Epithelial cell of alveolus of lung (primary cell): ENCODE results near the gene NOL12. TPM values are rescaled to one million over a fixed set of nuclear protein-coding genes. Genes with fewer than 3 reads are reported as not detected.

Source experiments
- total RNA-seq: library from RNA; depleted of rRNA; stranded (reverse); fragments of >200 nt; gene quantifications from 2 replicates; pipeline ENCODE4 v1.2.1, GENCODE V29; 2015

NOL12 gene
- 15.0 and 23.2 TPM in 2 replicates for total RNA-seq

GRCh38 chr22:37686002-37686982 is at the start of gene NOL12:
Gene NOL12, plus strand, starts transcription at chr22:37686343. Its CDS starts 50 bp downstream, at chr22:37686393.

GRCh38 chr22:37639070-37639760 is 46.9 kb upstream of the NOL12 start, which contains the start of gene SH3BP1:
Gene SH3BP1, plus strand, starts transcription at chr22:37639669. Its CDS starts 119 bp downstream, at chr22:37639788.

GRCh38 chr22:37658133-37659065 is 27.7 kb upstream of the NOL12 start, which contains the start of gene PDXP:
Gene PDXP, plus strand, starts transcription at chr22:37658723. Its CDS starts 60 bp downstream, at chr22:37658783.

GRCh38 chr22:37674951-37675929 is 10.9 kb upstream of the NOL12 start, which contains the start of gene LGALS1:
Gene LGALS1, plus strand, starts transcription at chr22:37675636. Its CDS starts 67 bp downstream, at chr22:37675703.

GRCh38 chr22:37696657-37697537 is 10.8 kb downstream of the NOL12 start, which contains the start of gene TRIOBP:
Gene TRIOBP, plus strand, starts transcription at chr22:37697048. Its CDS starts 4,318 bp downstream, at chr22:37701366.

Other genes starting within 250 kb of the NOL12 start
- 1.9 TPM in 1 of 2 replicates, not detected in the other for gene MFNG, start 200.0 kb upstream of the NOL12 start, total RNA-seq
- 3.4 and 15.0 TPM in 2 replicates for gene CARD10, start 166.9 kb upstream of the NOL12 start, total RNA-seq
- gene CDC42EP1, start 125.9 kb upstream of the NOL12 start, total RNA-seq, result 58.1 and 61.1 TPM in 2 replicates
- gene LGALS2, start 106.3 kb upstream of the NOL12 start, total RNA-seq, result not detected in 2 replicates
- 29.4 and 35.7 TPM in 2 replicates for gene GGA1, start 77.5 kb upstream of the NOL12 start, total RNA-seq
- gene SH3BP1, start 46.7 kb upstream of the NOL12 start, total RNA-seq, result 21.2 and 25.3 TPM in 2 replicates
- 18.6 and 24.4 TPM in 2 replicates for gene PDXP, start 27.6 kb upstream of the NOL12 start, total RNA-seq
- gene LGALS1, start 10.7 kb upstream of the NOL12 start, total RNA-seq, result 5,976 and 9,609 TPM in 2 replicates
- 56.2 and 98.1 TPM in 2 replicates for gene TRIOBP, start 10.7 kb downstream of the NOL12 start, total RNA-seq
- 20.2 and 35.9 TPM in 2 replicates for gene GCAT, start 121.6 kb downstream of the NOL12 start, total RNA-seq
- gene GALR3, start 137.0 kb downstream of the NOL12 start, total RNA-seq, result not detected in 2 replicates
- gene ANKRD54, start 158.0 kb downstream of the NOL12 start, total RNA-seq, result 30.6 and 47.8 TPM in 2 replicates
- 467 and 631 TPM in 2 replicates for gene EIF3L, start 163.1 kb downstream of the NOL12 start, total RNA-seq
- 10.7 and 21.2 TPM in 2 replicates for gene MICALL1, start 220.0 kb downstream of the NOL12 start, total RNA-seq